HAP-1 (cell line): Measurements from ENCODE around the gene CYP4F2.
"Not testable (repeated sequence)": the region's sequence is repeated elsewhere in the genome, so short reads cannot be mapped to it uniquely, and the experiment has no call there.

Experiments used
- DNase-seq, 2 experiments: peaks; one replicate each; pipeline ENCODE4 v3.0.0-alpha.2; 2016 to 2020; ENCODE audit warnings: low spot score in 2 of 2
- H3K27me3 ChIP-seq: fragments of 250-450 bp; sonication (Bioruptor Pico); 2 replicates; pipeline ENCODE4 v1.5.1; 2020; ENCODE audit warnings: low read depth, mild to moderate bottlenecking, moderate library complexity
- H3K36me3 ChIP-seq: fragments of 250-450 bp; sonication (Bioruptor Pico); replicated peaks from 2 replicates; pipeline ENCODE4 v1.5.1; 2020; ENCODE audit warnings: mild to moderate bottlenecking
- H3K4me1 ChIP-seq: fragments of 250-450 bp; sonication (Bioruptor Pico); 2 replicates; pipeline ENCODE4 v1.5.1; 2020; ENCODE audit warnings: mild to moderate bottlenecking
- H3K4me3 ChIP-seq: fragments of 250-450 bp; sonication (Bioruptor Pico); 2 replicates; pipeline ENCODE4 v1.5.1; 2020; ENCODE audit warnings: mild to moderate bottlenecking, moderate library complexity
- H3K9me3 ChIP-seq: fragments of 250-450 bp; sonication (Bioruptor Pico); 2 replicates; pipeline ENCODE4 v1.5.1; 2020; ENCODE audit warnings: mild to moderate bottlenecking, moderate library complexity
- in situ Hi-C: fragments of 300-500 bp; cut with MboI; formaldehyde crosslinking; loops from 3 replicates; pipeline ENCODE4 v1.14.3; 2020; ENCODE audit warnings: low sequenced_read_pairs, inconsistent platforms, mixed read lengths

CYP4F2 gene

DNA sequence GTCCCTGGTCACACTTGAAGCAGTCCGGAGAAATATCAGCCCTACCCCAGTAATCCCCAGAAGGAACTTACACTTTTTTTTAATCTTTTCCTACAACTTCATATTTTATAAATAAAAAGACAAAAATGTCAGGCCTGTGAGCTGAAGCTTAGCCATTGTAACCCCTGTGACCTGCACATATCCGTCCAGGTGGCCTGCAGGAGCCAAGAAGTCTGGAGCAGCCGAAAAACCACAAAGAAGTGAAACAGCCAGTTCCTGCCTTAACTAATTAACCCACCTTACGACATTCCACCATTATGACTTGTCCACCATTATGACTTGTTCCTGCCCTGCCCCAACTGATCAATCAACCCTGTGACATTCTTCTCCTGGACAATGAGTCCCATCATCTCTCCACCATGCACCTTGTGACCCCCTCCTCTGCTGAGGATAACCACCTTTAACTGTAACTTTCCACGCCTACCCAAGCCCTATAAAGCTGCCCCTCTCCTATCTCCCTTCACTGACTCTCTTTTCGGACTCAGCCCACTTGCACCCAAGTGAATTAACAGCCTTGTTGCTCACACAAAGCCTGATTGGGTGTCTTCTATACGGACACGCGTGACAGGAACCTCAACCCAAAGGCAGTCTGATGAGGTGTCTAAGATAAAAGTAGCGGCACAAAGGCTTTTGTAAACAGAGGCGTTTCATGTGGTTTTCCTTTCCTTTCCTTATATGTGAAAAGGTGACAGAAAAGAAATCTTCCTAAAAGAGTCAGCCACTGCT, 62.1 kb downstream of the CYP4F2 start:
- H3K27me3 ChIP-seq, H3K9me3 ChIP-seq, DNase-seq, H3K4me1 ChIP-seq, H3K36me3 ChIP-seq, in situ Hi-C loops: not testable (repeated sequence)
- H3K4me3 ChIP-seq, result peak overlapping the region; percentile 78

DNA sequence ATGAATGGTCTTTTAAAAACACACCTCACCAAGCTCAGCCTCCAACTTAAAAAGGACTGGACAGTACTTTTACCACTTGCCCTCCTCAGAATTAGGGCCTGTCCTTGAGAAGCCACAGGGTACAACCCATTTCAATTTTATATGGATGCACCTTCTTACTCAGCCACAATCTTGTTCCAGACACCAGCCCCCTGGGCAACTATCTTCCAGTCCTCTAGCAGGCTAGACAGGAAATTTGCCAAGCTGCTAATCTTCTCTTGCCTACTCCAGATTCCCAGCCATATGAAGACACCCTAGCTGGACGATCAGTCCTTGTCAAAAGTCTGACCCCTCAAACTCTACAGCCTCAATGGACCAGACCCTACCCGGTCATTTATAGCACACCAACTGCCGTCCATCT, 63.6 kb downstream of the CYP4F2 start:
- H3K4me1 ChIP-seq, H3K9me3 ChIP-seq, H3K27me3 ChIP-seq, H3K36me3 ChIP-seq, in situ Hi-C loops, H3K4me3 ChIP-seq, DNase-seq: not testable (repeated sequence)

DNA sequence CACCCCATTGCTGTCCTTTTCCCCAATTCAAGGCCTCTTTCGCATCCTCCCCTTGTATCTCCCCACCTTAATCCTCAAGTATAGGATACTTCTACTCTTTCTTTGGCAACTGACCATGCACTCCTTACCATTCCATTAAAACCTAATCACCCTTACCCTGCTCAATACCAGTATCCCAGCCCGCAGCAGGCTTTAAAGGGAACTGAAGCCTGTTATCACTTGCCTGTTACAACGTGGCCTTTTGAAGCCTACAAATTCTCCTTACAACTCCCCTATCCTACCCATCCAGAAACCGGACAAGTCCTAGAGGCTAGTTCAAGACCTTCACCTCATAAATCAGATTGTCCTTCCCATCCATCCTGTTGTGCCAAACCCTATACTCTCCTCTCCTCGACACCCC, 66.2 kb downstream of the CYP4F2 start:
- no peaks in the 10 kb centered on the region for H3K27me3 ChIP-seq
- no peak for DNase-seq
- peaks cover 3% of the 10 kb centered on the region; the same call in 1 of the 2 replicates for H3K4me1 ChIP-seq
- in situ Hi-C loops, result no loop called here
- no peaks in the 10 kb centered on the region for H3K9me3 ChIP-seq
- no peak overlapping the region for H3K4me3 ChIP-seq
- 0 out of 2 replicates have a peak, but pooled peaks cover 2% of the 10 kb centered on the region for H3K36me3 ChIP-seq

DNA sequence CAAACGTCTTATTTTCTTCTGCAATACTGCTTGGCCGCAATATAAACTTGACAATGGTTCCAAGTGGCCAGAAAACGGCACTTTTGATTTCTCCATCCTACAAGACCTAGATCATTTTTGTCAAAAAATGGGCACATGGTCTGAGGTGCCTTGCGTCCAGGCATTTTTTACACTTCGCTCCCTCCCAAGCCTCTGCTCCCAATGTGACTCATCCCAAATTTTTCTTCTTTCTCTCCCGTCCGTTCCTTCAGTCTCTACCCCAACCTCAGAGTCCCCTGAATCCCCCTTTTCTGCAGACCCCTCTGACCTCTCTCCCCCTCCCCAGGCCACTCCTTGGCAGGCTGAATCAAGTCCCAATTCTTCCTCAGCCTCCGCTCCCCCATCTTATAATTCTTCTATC, 68.1 kb downstream of the CYP4F2 start:
- no peak for DNase-seq
- no peaks in the 10 kb centered on the region for H3K27me3 ChIP-seq
- in situ Hi-C loops, result no loop called here
- H3K4me3 ChIP-seq, result no peak overlapping the region
- H3K4me1 ChIP-seq, result no peaks in the 10 kb centered on the region
- H3K36me3 ChIP-seq, result no peaks in the 10 kb centered on the region
- H3K9me3 ChIP-seq, result no peaks in the 10 kb centered on the region

DNA sequence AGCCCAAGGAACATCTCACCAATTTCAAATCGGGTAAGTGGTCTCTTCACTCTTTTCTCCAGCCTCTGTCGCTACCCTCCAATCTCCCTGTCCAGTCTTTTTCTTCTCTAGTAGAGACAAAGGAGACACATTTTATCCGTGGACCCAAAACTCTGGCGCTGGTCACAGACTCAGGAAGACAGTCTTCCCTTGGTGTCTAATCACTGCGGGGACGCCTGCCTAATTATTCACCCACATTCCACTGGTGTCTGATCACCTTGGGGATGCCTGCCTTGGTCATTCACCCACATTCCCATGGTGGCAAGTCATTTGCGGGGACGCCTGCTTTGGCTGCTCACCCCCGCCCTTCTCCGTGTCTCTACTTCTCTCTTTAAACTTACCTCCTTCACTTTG, 68.6 kb downstream of the CYP4F2 start:
- no peak for DNase-seq
- in situ Hi-C loops, result no loop called here
- no peaks in the 10 kb centered on the region for H3K36me3 ChIP-seq
- H3K9me3 ChIP-seq, result no peaks in the 10 kb centered on the region
- H3K4me1 ChIP-seq, result no peaks in the 10 kb centered on the region
- H3K27me3 ChIP-seq, result no peaks in the 10 kb centered on the region
- H3K4me3 ChIP-seq, result no peak overlapping the region

DNA sequence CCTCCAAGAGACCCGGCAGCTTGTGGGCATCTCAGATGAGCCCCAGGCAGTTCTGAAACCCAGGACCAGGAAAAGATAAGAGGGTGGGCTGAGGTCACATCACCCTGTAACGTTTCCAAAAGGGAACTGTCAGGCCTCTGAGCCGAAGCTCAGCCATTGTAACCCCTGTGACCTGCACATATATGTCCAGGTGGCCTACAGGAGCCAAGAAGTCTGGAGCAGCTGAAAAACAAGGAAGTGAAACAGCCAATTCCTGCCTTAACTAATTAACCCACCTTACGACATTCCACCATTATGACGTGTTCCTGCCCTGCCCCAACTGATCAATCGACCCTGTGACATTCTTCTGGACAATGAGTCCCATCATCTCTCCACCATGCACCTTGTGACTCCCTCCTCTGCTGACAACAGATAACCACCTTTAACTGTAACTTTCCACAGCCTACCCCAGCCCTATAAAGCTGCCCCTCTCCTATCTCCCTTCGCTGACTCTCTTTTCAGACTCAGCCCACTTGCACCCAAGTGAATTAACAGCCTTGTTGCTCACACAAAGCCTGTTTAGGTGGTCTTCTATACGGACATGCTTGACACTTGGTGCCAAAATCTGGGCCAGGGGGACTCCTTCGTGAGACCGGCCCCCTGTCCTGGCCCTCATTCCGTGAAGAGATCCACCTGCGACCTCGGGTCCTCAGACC, 69.1 kb downstream of the CYP4F2 start:
- H3K4me1 ChIP-seq, H3K9me3 ChIP-seq, H3K27me3 ChIP-seq, in situ Hi-C loops, H3K36me3 ChIP-seq, H3K4me3 ChIP-seq, DNase-seq: not testable (repeated sequence)

DNA sequence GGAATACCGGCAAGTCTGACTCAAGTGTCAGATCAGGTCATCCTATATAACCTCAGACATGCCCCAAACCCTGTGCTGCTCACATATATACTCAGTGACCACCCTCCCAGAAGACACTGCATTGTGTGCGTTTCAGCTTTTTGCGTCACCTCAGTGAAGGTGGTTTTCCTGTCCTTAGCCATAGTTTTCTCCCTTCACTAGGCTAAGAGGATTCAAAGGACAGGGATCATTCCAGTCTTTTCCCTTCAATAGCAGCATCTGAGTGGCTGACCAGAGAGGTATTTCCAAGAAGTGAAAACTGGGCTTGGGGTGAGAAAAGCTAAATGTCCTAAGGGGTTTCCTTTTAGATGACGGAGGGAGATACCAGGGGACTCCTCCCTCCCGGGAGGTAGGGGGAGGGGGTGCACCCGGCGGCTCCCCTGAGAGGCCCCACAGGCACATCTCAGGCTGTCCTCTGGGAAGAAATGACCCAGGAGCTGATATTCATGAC, 69.7 kb downstream of the CYP4F2 start:
- Histone ChIP-seq H3K27me3 (no peaks in the 10 kb centered on the region), H3K36me3 (no peaks in the 10 kb centered on the region), H3K4me1 (no peaks in the 10 kb centered on the region), H3K4me3 (no peak overlapping the region), H3K9me3 (no peaks in the 10 kb centered on the region)
- in situ Hi-C loops, result no loop called here
- DNase-seq, result no peak
